Stomach (tissue), 4 donors: ENCODE data around the gene NKAIN2.

Experiments
- CTCF ChIP-seq, 7 experiments: fragments of 450-650 bp in 4 of 7; fragments of 200-600 bp in 3 of 7; sonication (generic) in 3 of 7; IDR thresholded peaks; one replicate each; pipeline ENCODE4 v1.5.1; 2016 to 2019; ENCODE audit warnings: antibody characterized with exemption in 7 of 7, control low read depth in 2 of 7, mild to moderate bottlenecking in 1 of 7
- POLR2AphosphoS5 ChIP-seq, 3 donors: sonication (generic); formaldehyde crosslinking; IDR thresholded peaks; one replicate each; pipeline ENCODE4 v1.6.1; 2016; ENCODE audit warnings: antibody characterized with exemption in 3 of 3

GRCh38 chr6:124496334-124496733, 692.7 kb downstream of the NKAIN2 start:
- TF ChIP-seq POLR2AphosphoS5 (IDR thresholded peaks at IDR 0.05) (no peak), CTCF (IDR thresholded peaks at IDR 0.05) (no peak)
